Measurements from ENCODE around the gene GMDS. TPM values are rescaled to one million over a fixed set of nuclear protein-coding genes. Genes with fewer than 3 reads are reported as not detected.

Gene GMDS
- total RNA-seq, 2 donors from 2014 or later, result 19.6 to 36.3 TPM

GRCh38 chr6:2109796-2110195, 135.6 kb downstream of the GMDS start:
- Mint-ChIP-seq H3K4me3 (peak overlapping the region; percentile 78), H3K27ac (no peak overlapping the region), H3K36me3 (ENCODE audit: low read depth) (peaks cover 30% of the 10 kb centered on the region), H3K4me1 (peaks cover 24% of the 10 kb centered on the region), H3K9me3 (peaks cover 9% of the 10 kb centered on the region), H3K27me3 (peaks cover 9% of the 10 kb centered on the region)
- ATAC-seq (replicated peaks), result no peak

- Mint-ChIP-seq H3K4me1 (peaks cover 24% of the 10 kb centered on the region), H3K27ac (no peak overlapping the region), H3K27me3 (peaks cover 9% of the 10 kb centered on the region), H3K4me3 (no peak overlapping the region), H3K36me3 (ENCODE audit: low read depth) (peaks cover 27% of the 10 kb centered on the region), H3K9me3 (peaks cover 9% of the 10 kb centered on the region)
- no peak for ATAC-seq (replicated peaks)
Observed at GRCh38 chr6:2108700-2109306, 136.6 kb downstream of the GMDS start.

- Mint-ChIP-seq H3K27ac (no peak overlapping the region), H3K4me3 (no peak overlapping the region), H3K36me3 (ENCODE audit: low read depth) (peaks cover 7% of the 10 kb centered on the region), H3K4me1 (no peaks in the 10 kb centered on the region), H3K27me3 (no peaks in the 10 kb centered on the region), H3K9me3 (no peaks in the 10 kb centered on the region)
- ATAC-seq (replicated peaks), result no peak
Observed at GRCh38 chr6:2104524-2104880, 140.9 kb downstream of the GMDS start.

- peak; percentile 46 for ATAC-seq (replicated peaks)
- Mint-ChIP-seq H3K4me1 (no peaks in the 10 kb centered on the region), H3K36me3 (ENCODE audit: low read depth) (peaks cover 4% of the 10 kb centered on the region), H3K27ac (no peak overlapping the region), H3K4me3 (no peak overlapping the region), H3K9me3 (no peaks in the 10 kb centered on the region), H3K27me3 (no peaks in the 10 kb centered on the region)
Observed at GRCh38 chr6:2103765-2104523, 141.5 kb downstream of the GMDS start.

- H3K27me3 Mint-ChIP-seq, result no peaks in the 10 kb centered on the region
- ATAC-seq (replicated peaks), result no peak
- no peak overlapping the region for H3K27ac Mint-ChIP-seq
- no peaks in the 10 kb centered on the region for H3K4me1 Mint-ChIP-seq
- no peaks in the 10 kb centered on the region for H3K36me3 Mint-ChIP-seq (ENCODE audit: low read depth)
- no peaks in the 10 kb centered on the region for H3K9me3 Mint-ChIP-seq
- no peak overlapping the region for H3K4me3 Mint-ChIP-seq
Observed at GRCh38 chr6:2102966-2103365, 142.4 kb downstream of the GMDS start.

GRCh38 chr6:2102316-2102883, 143.0 kb downstream of the GMDS start:
- ATAC-seq (replicated peaks), result no peak
- Mint-ChIP-seq H3K4me3 (no peak overlapping the region), H3K27me3 (no peaks in the 10 kb centered on the region), H3K4me1 (no peaks in the 10 kb centered on the region), H3K36me3 (ENCODE audit: low read depth) (no peaks in the 10 kb centered on the region), H3K9me3 (no peaks in the 10 kb centered on the region), H3K27ac (no peak overlapping the region)

- Mint-ChIP-seq H3K4me3 (no peak overlapping the region), H3K4me1 (no peaks in the 10 kb centered on the region), H3K27ac (no peak overlapping the region), H3K9me3 (no peaks in the 10 kb centered on the region), H3K27me3 (no peaks in the 10 kb centered on the region), H3K36me3 (ENCODE audit: low read depth) (no peaks in the 10 kb centered on the region)
- ATAC-seq (replicated peaks), result no peak
Observed at GRCh38 chr6:2101213-2101612, 144.2 kb downstream of the GMDS start.

GRCh38 chr6:2099870-2100269, 145.5 kb downstream of the GMDS start:
- no peak overlapping the region for H3K27ac Mint-ChIP-seq
- no peaks in the 10 kb centered on the region for H3K9me3 Mint-ChIP-seq
- ATAC-seq (replicated peaks), result no peak
- no peaks in the 10 kb centered on the region for H3K36me3 Mint-ChIP-seq (ENCODE audit: low read depth)
- no peaks in the 10 kb centered on the region for H3K4me1 Mint-ChIP-seq
- H3K27me3 Mint-ChIP-seq, result no peaks in the 10 kb centered on the region
- H3K4me3 Mint-ChIP-seq, result no peak overlapping the region

- no peaks in the 10 kb centered on the region for H3K36me3 Mint-ChIP-seq (ENCODE audit: low read depth)
- H3K27ac Mint-ChIP-seq, result no peak overlapping the region
- no peaks in the 10 kb centered on the region for H3K27me3 Mint-ChIP-seq
- ATAC-seq (replicated peaks), result no peak
- no peak overlapping the region for H3K4me3 Mint-ChIP-seq
- no peaks in the 10 kb centered on the region for H3K4me1 Mint-ChIP-seq
- no peaks in the 10 kb centered on the region for H3K9me3 Mint-ChIP-seq
Observed at GRCh38 chr6:2097464-2097863, 147.9 kb downstream of the GMDS start.

GRCh38 chr6:2094642-2095041, 150.8 kb downstream of the GMDS start:
- H3K4me3 Mint-ChIP-seq, result no peak overlapping the region
- H3K27ac Mint-ChIP-seq, result no peak overlapping the region
- ATAC-seq (replicated peaks), result no peak
- no peaks in the 10 kb centered on the region for H3K4me1 Mint-ChIP-seq
- no peaks in the 10 kb centered on the region for H3K9me3 Mint-ChIP-seq
- H3K36me3 Mint-ChIP-seq (ENCODE audit: low read depth), result no peaks in the 10 kb centered on the region
- H3K27me3 Mint-ChIP-seq, result no peaks in the 10 kb centered on the region

GRCh38 chr6:2086326-2086965, 159.0 kb downstream of the GMDS start:
- peaks cover 8% of the 10 kb centered on the region for H3K4me1 Mint-ChIP-seq
- no peaks in the 10 kb centered on the region for H3K27me3 Mint-ChIP-seq
- H3K4me3 Mint-ChIP-seq, result no peak overlapping the region
- no peak for ATAC-seq (replicated peaks)
- H3K36me3 Mint-ChIP-seq (ENCODE audit: low read depth), result no peaks in the 10 kb centered on the region
- no peaks in the 10 kb centered on the region for H3K9me3 Mint-ChIP-seq
- no peak overlapping the region for H3K27ac Mint-ChIP-seq

GRCh38 chr6:2085657-2086056, 159.7 kb downstream of the GMDS start:
- ATAC-seq (replicated peaks), result no peak
- Mint-ChIP-seq H3K27me3 (no peaks in the 10 kb centered on the region), H3K9me3 (no peaks in the 10 kb centered on the region), H3K27ac (no peak overlapping the region), H3K4me3 (no peak overlapping the region), H3K4me1 (peaks cover 11% of the 10 kb centered on the region), H3K36me3 (ENCODE audit: low read depth) (no peaks in the 10 kb centered on the region)

GRCh38 chr6:2081155-2082138, 164.0 kb downstream of the GMDS start:
- H3K4me1 Mint-ChIP-seq, result peaks cover 17% of the 10 kb centered on the region

GRCh38 chr6:2078888-2079287, 166.5 kb downstream of the GMDS start:
- Mint-ChIP-seq H3K27me3 (no peaks in the 10 kb centered on the region), H3K27ac (no peak overlapping the region), H3K4me3 (no peak overlapping the region), H3K4me1 (peaks cover 17% of the 10 kb centered on the region), H3K9me3 (peaks cover 16% of the 10 kb centered on the region), H3K36me3 (ENCODE audit: low read depth) (peaks cover 4% of the 10 kb centered on the region)
- peak; percentile 46 for ATAC-seq (replicated peaks)

More at GRCh38 chr6:2081155-2082138, 164.0 kb downstream of the GMDS start:
- peak; percentile 76 for ATAC-seq (replicated peaks)
- Mint-ChIP-seq H3K4me3 (peak overlapping the region; percentile 3), H3K27ac (peak overlapping the region; percentile 24), H3K27me3 (no peaks in the 10 kb centered on the region), H3K36me3 (ENCODE audit: low read depth) (peaks cover 4% of the 10 kb centered on the region), H3K9me3 (peaks cover 16% of the 10 kb centered on the region)
